ENCODE data around the gene TRAK2. TPM values are rescaled to one million over a fixed set of nuclear protein-coding genes. Genes with fewer than 3 reads are reported as not detected.

The TRAK2 gene
- total and polyA plus RNA-seq, 9 of the 15 experiments (the other 6 are each of a cell fraction or from before 2014, with no cell fraction given), result 3.4 to 10.4 (median 7.3) TPM

- Histone ChIP-seq H3K4me1 (replicated peaks in 1 of 2; ENCODE audit: control insufficient read depth in 2 of 2, insufficient read depth in 2 of 2, low read length in 2 of 2) (no peaks in the 10 kb centered on the region), H3K27ac (ENCODE audit: extremely low read depth, low read depth, low read length) (no peak overlapping the region), H3K9me1 (ENCODE audit: control insufficient read depth, insufficient read depth, low read length) (no peaks in the 10 kb centered on the region), H3K4me2 (ENCODE audit: insufficient read depth, low read length) (no peak overlapping the region), H3K79me2 (ENCODE audit: control insufficient read depth, insufficient read depth, low read length) (no peaks in the 10 kb centered on the region), H3K9me3 (replicated peaks; ENCODE audit: control insufficient read depth, insufficient read depth, low read depth, low read length) (no peaks in the 10 kb centered on the region), H3K4me3 (no peak overlapping the region), H3K9ac (ENCODE audit: insufficient read depth in 1 of 2, low read depth in 2 of 2, low read length in 2 of 2) (no peak overlapping the region), H3K27me3 (ENCODE audit: control insufficient read depth in 2 of 2, insufficient read depth in 2 of 2, low read length in 2 of 2) (no peaks in the 10 kb centered on the region; a peak in 1 of 5 replicates), H3K36me3 (ENCODE audit: control insufficient read depth, insufficient read depth, low read length) (no peaks in the 10 kb centered on the region), H4K20me1 (replicated peaks; ENCODE audit: control insufficient read depth, insufficient read depth, low read length) (no peaks in the 10 kb centered on the region), H2AFZ (ENCODE audit: low read depth, low read length) (no peak overlapping the region)
- in situ Hi-C loops (cut with MboI) (no loop called here), intact Hi-C loops (cut with micrococcal nuclease) (no loop called here)
- DNase-seq (ENCODE audit: extremely low read depth in 1 of 4, low spot score in 3 of 4) (no peak), ATAC-seq (no peak), FAIRE-seq (no peak)
- ChIA-PET POLR2A (no interaction called here), CTCF (ENCODE audit: low intra/inter-chr PET ratio) (no interaction called here)
- TF ChIP-seq EWSR1 (IDR thresholded peaks at IDR 0.05; ENCODE audit: borderline replicate concordance, low read depth, partially characterized antibody) (no peak), GTF2F1 (IDR thresholded peaks at IDR 0.05; ENCODE audit: low read depth, low read length) (no peak), NR3C1 (CRISPR knock-in tag; IDR thresholded peaks at IDR 0.05) (no peak), NCOR1 (IDR thresholded peaks at IDR 0.05) (no peak), ZZZ3 (IDR thresholded peaks at IDR 0.05) (no peak), NR0B1 (IDR thresholded peaks at IDR 0.05; ENCODE audit: partially characterized antibody) (no peak), PRPF4 (IDR thresholded peaks at IDR 0.05; ENCODE audit: insufficient read depth, low read depth, low read length, poor library complexity, severe bottlenecking) (no peak), ZNF785 (CRISPR knock-in tag; IDR thresholded peaks at IDR 0.05) (no peak), RERE (CRISPR knock-in tag; IDR thresholded peaks at IDR 0.05; ENCODE audit: borderline replicate concordance) (no peak)
- BruUV-seq (replicated peaks), result no TSS peak
- 64% methylated on average over 1 of the region's 1 CpG for WGBS (ENCODE audit: insufficient coverage, low coverage, missing lambda C conversion rate)
Measured at GRCh38 chr2:201483342-201483741, 32.1 kb upstream of the TRAK2 start.

All from K562 (cell line).